NCI-H2107 treated with DMSO at 0.1 percent for 48 hours (cell line): ENCODE measurements around the gene TOR2A.

Experiments used
- DNase-seq: peaks from one replicate; lab custom pipeline; 2025; ENCODE audit not compliant: unreplicated experiment; lab: John Stamatoyannopoulos, UW

TOR2A gene

DNA sequence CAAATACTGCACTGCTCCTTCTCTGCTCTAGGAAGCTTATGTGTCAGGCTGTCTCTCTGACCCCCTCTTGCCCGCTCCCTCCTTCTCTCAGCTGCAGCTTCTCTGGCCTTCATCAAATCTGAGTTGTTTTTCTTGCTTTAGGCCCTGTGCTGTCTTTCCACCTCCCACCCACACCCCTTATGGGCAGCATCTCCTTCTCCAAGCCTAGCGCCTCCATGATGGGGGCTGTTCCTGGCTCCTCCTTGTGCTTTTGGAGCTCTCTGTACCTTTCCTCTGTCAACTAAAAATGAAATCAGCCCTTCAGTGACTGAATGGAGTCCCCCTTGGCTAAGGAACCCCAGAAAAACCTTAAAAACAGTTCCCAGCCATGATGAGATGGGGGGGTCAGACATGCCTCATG lies 35.0 kb downstream of the TOR2A start:
- no peak for DNase-seq

- DNase-seq = peak; percentile 40
Measured at GRCh38 chr9:127698985-127699670, 36.0 kb downstream of the TOR2A start.

DNA sequence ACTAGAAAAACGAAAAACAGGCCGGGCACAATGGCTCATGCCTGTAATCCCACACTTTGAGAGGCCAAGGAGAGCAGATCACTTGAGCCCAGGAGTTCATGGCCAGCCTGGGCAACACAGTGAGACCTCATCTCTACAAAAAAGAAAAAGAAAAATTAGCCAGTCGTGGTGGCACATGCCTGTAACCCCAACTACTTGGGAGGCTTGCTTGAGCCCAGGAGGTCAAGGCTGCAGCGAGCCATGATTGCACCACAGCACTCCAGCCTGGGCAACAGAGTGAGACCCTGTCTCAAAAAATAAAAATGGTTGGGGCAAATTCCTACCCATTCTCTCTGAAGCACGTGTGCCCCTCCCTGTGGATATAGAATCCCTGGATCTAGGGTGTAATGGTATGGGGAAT lies 36.7 kb downstream of the TOR2A start:
- no peak for DNase-seq

- no peak for DNase-seq
Measured at GRCh38 chr9:127697575-127697974, 37.5 kb downstream of the TOR2A start.

GRCh38 chr9:127694890-127695720 lies 40.0 kb downstream of the TOR2A start:
- no peak for DNase-seq

- no peak for DNase-seq
Measured at GRCh38 chr9:127693697-127694096, 41.4 kb downstream of the TOR2A start.

GRCh38 chr9:127693143-127693542 lies 42.0 kb downstream of the TOR2A start:
- DNase-seq = no peak

DNA sequence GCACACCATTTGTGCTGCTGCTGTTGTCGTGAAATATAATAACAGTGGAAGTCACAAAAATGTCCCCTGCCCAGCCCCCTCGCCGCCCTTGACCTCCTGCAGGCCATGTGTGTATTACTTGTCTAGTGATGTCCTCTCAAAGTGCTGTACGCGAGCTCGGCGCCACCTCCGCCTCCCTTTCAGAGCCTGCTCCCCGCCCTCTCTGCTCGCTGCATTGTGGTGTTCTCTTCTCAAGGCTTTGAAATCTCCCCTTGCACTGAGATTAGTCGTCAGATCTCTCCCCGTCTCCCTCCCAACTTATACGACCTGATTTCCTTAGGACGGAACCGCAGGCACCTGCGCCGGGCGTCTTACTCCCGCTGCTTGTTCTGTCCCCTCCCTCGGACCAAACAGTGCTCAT lies 43.0 kb downstream of the TOR2A start:
- DNase-seq = no peak

DNA sequence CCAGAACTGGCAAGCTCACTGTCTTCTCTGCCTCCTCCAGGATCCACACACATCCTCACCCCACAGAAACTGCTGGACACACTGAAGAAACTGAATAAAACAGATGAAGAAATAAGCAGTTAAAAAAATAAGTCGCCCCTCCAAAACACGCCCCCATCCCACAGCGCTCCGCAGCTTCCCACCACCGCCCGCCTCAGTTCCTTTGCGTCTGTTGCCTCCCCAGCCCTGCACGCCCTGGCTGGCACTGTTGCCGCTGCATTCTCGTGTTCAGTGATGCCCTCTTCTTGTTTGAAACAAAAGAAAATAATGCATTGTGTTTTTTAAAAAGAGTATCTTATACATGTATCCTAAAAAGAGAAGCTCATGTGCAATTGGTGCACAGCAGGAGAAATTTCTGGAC lies 44.4 kb downstream of the TOR2A start:
- no peak for DNase-seq

DNA sequence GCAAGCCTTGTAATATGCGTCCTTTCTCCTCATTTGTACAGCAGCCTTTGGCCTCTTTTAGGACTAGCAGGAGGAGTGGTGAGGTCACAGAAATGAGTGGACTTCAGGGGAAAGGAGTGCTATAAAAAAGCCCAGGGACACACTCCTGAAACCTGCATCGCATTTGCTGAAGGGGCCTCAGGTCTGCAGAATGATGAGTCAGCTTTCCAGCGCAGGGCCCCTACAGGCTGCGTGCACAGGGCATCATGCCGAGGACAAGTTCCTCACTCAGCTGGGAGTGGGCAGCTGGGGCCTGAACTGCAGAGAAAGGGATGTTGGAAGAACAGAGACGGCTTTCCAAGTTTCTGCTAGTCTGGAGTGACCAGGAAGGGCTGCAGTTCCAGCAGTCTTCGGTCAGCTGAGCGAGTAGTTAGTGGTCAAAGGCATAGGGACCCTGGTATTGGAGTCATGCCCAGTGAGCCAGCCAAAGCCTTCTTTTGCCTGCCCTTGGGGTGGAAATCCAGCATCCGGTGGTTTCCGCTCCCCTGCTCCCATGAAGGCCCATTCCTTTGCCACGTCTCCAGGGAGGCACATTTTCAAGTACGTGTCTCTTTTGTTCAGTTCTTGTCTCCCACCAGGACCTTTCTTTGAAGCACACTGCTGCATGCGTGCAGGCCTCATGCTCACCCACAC lies 45.6 kb downstream of the TOR2A start:
- DNase-seq = no peak

DNA sequence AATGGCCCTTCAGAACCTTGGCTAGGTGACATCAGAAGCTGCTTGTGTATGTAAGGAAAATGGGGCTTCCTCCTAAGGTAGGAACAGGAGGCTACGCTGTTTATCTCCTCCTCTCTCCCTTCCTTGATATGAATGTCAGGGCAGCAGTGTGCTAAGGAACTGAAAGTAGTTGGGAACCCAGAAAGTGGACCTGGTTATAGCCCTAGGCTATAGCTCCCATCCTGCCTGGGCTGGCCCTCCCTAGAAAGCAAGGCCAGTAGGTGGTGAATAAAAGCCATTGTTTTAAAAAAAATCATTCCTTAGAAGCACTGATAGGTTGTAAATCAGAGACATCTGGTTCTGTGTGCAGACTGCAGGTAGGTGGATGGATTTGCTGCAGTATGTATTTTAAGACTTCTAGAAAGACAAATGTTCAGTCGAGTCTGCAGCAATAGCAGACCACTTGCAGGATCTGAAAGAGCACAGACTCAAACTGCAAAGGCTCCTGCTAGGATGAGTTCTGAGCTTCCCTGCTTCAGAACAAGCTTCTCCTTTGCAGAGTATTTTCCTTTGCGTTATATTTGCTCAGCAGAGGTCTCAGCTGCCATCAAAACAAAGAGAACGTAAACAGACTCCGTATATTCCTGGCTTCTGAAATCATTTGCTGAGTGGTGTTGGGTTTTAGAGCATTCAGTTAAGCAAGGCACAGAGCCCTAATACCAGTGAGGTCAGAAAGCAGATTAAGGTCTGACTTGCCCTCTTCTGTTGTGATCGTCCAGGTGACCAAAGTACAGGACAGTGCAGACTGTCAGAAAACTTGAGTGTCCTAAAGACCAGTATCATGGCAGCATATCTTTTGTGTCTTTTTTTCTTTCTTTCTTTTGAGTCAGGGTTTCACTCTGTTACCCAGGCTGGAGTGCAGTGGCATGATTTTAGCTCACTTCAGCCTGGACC lies 48.4 kb downstream of the TOR2A start:
- DNase-seq = no peak

GRCh38 chr9:127684576-127684975 lies 50.5 kb downstream of the TOR2A start:
- DNase-seq = no peak

DNA sequence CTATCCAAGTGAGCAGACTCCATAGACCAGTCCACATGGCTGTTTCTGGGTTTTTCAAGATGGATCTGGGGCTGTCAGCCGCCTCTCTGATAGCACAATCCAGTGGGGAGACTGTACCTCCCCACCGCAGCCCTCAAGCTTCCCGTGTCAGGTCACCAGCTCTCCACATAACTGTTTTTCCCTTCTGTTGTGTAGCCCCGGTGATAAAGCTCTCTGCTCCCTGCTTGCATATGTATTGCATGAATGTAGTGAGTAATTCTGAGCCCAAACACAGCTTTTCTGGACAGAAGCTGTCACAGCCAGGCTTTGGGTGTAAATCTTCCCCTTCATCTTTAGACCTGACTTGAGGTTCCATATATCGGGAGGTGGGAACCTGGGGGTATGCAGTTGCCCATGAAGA lies 51.4 kb downstream of the TOR2A start:
- DNase-seq = no peak

DNA sequence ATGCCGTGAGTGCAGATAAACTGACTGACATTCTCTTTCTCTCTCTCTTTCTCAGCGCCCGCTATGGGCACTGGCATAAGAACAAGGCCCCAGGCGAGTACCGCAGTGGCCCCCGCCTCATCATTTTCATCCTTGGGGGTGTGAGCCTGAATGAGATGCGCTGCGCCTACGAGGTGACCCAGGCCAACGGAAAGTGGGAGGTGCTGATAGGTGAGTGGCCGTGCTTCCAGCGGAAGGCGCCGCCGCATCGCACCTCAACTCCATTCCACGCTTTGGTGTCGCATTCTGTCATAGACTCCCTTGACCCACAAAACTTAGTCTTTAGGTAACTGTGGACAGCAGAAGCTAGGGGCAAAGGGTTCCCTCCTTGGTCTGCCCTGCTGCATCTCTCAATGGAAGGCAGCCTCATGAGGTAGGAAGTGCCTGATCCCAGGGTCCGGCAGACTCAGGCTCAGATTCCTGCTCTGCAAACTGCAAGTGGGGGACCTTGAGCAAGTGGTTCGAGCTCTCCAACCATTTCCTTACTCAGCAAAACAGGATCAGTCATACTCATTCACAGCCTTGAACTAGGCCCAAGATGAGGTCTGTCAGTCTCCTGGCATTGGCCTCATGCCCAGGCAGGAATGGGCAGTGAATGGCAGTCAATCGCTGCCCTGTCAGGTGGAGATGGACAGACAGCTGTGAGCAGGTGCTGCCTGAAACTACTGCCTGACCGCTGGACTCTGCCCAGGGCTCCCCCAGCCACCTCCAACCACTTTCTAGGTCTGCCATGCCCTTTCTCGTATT lies 52.5 kb downstream of the TOR2A start:
- DNase-seq = no peak
